NT2/D1 (cell line): ENCODE data around the gene TRIM9.

ENCODE experiments used
- SUZ12 ChIP-seq: IDR thresholded peaks from 2 replicates; pipeline ENCODE4 v1.6.1; 2011; ENCODE audit not compliant: insufficient read length, insufficient read depth; ENCODE audit errors: extremely low read depth
- YY1 ChIP-seq: IDR thresholded peaks from 2 replicates; pipeline ENCODE4 v1.6.1; 2011; ENCODE audit not compliant: insufficient read length, insufficient read depth
- ZNF274 ChIP-seq: IDR thresholded peaks from 2 replicates; pipeline ENCODE4 v1.6.1; 2011; ENCODE audit warnings: mild to moderate bottlenecking, low read depth, low read length

DNA sequence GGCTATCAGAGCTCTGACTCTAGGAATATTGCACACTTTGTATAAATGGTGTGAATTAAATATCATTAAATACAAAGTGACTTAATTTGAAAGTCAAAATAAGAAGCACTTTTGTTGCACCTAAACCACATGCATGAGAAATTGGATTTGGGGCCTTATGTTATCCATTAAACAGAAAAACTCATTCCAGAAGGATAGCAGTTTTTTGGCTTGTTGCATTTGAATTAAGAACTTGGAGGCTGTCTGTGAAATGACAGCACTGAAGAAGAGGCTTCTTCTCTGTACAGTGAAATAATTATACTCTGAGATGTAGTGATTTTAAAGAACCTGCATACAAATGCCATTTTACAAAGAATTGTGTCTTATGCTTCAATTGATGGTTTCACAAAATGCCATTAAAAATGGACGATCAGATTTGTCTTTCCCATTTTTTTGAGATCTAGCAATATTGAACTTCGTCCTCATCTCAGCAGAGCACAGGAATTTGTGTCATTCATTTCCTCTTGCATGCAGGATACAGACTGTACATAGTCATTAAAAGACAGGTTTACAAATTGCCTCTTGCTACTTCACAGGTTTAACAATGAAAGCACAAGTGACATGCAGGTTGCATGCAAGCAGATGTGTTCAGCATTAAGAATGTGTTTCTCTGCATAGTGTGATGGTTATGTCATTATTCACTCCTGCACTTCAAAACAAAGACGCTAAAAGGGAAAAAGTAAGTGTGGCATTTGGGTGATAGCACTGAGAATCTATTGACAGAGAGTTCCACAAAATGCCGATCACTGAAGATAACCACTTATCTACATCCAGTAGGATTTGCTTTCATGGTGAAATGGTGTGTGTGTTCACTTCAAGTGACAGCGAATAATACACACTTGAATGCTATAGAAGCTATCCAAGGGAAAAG, 114.7 kb downstream of the TRIM9 start:
- TF ChIP-seq ZNF274, result no peak
- TF ChIP-seq YY1, result no peak
- no peak for TF ChIP-seq SUZ12
